GM10266 (cell line): ENCODE measurements around the gene ANO6.

Experiments used
- DNase-seq: peaks from one replicate; pipeline ENCODE4 v3.0.0; 2012; ENCODE audit errors: extremely low spot score
- CTCF ChIP-seq: IDR thresholded peaks from 2 replicates; pipeline ENCODE4 v1.5.1; 2012; ENCODE audit warnings: mild to moderate bottlenecking, low read depth; ENCODE audit not compliant: control insufficient read depth, insufficient read depth; ENCODE audit errors: missing control alignments

The ANO6 gene

GRCh38 chr12:45432710-45433109 is 216.8 kb downstream of the ANO6 start:
- TF ChIP-seq CTCF = no peak
- no peak for DNase-seq

- TF ChIP-seq CTCF = no peak
- no peak for DNase-seq
Measured at GRCh38 chr12:45433441-45433868, 217.6 kb downstream of the ANO6 start.

GRCh38 chr12:45434094-45434493 is 218.2 kb downstream of the ANO6 start:
- no peak for DNase-seq
- no peak for TF ChIP-seq CTCF

- no peak for DNase-seq
Measured at GRCh38 chr12:45435945-45436710, 220.2 kb downstream of the ANO6 start.

GRCh38 chr12:45439039-45439438 is 223.1 kb downstream of the ANO6 start:
- no peak for TF ChIP-seq CTCF
- DNase-seq = no peak

More at GRCh38 chr12:45435945-45436710, 220.2 kb downstream of the ANO6 start:
- no peak for TF ChIP-seq CTCF

GRCh38 chr12:45446013-45446412 is 230.1 kb downstream of the ANO6 start:
- DNase-seq = no peak
- TF ChIP-seq CTCF = no peak

GRCh38 chr12:45458238-45458637 is 242.3 kb downstream of the ANO6 start:
- no peak for TF ChIP-seq CTCF
- no peak for DNase-seq
